Neural progenitor cell (in vitro differentiated cells): ENCODE measurements around the gene SORBS2. TPM values are rescaled to one million over a fixed set of nuclear protein-coding genes. Genes with fewer than 3 reads are reported as not detected.
A peak's percentile ranks its signal among the peaks of the same experiment; 100 is the strongest.

ENCODE experiments used
- DNase-seq: peaks from one replicate; pipeline ENCODE4 v3.0.0-alpha.2; 2016; ENCODE audit warnings: low spot score
- H2AFZ ChIP-seq: fragments of 200-600 bp; sonication (generic); replicated peaks from 2 replicates; pipeline ENCODE4 v1.6.1; 2016; ENCODE audit warnings: antibody characterized with exemption
- H3F3A ChIP-seq: fragments of 200-600 bp; sonication (generic); 2 replicates; pipeline ENCODE4 v1.6.1; 2016; ENCODE audit warnings: antibody characterized with exemption, low read depth
- H3K27ac ChIP-seq: fragments of 200-600 bp; sonication (generic); 2 replicates; pipeline ENCODE4 v1.5.1; 2016; ENCODE audit warnings: mild to moderate bottlenecking
- H3K27me3 ChIP-seq: fragments of 200-600 bp; sonication (generic); 2 replicates; pipeline ENCODE4 v1.6.1; 2016; ENCODE audit warnings: mild to moderate bottlenecking, moderate library complexity
- H3K36me3 ChIP-seq: fragments of 200-600 bp; sonication (generic); 2 replicates; pipeline ENCODE4 v1.5.1; 2016
- H3K4me1 ChIP-seq: fragments of 200-600 bp; sonication (generic); 2 replicates; pipeline ENCODE4 v1.6.1; 2016; ENCODE audit warnings: mixed run types
- H3K4me2 ChIP-seq: fragments of 200-600 bp; sonication (generic); 2 replicates; pipeline ENCODE4 v1.6.1; 2016
- H3K4me3 ChIP-seq: fragments of 200-600 bp; sonication (generic); 2 replicates; pipeline ENCODE4 v1.5.1; 2016
- H3K79me2 ChIP-seq: fragments of 200-600 bp; sonication (generic); 2 replicates; pipeline ENCODE4 v1.6.1; 2016; ENCODE audit warnings: low read depth
- H3K9ac ChIP-seq: fragments of 200-600 bp; sonication (generic); 2 replicates; pipeline ENCODE4 v1.6.1; 2016
- H3K9me3 ChIP-seq: fragments of 200-600 bp; sonication (generic); 2 replicates; pipeline ENCODE4 v1.5.1; 2016; ENCODE audit warnings: low read depth
- H4K20me1 ChIP-seq: fragments of 200-600 bp; sonication (generic); 2 replicates; pipeline ENCODE4 v1.6.1; 2016; ENCODE audit warnings: low read depth
- H3K27ac Mint-ChIP-seq: 3 replicates; pipeline ENCODE4 v1.8.0; 2021; ENCODE audit warnings: mixed read lengths
- H3K27me3 Mint-ChIP-seq: 2 replicates; pipeline ENCODE4 v1.8.0; 2022; ENCODE audit warnings: low read depth, mild to moderate bottlenecking, inconsistent platforms, moderate library complexity, mixed read lengths; ENCODE audit not compliant: insufficient read depth
- H3K36me3 Mint-ChIP-seq: 3 replicates; pipeline ENCODE4 v1.8.0; 2021; ENCODE audit warnings: mixed read lengths
- H3K4me1 Mint-ChIP-seq: 3 replicates; pipeline ENCODE4 v1.8.0; 2021; ENCODE audit warnings: mixed read lengths
- H3K4me3 Mint-ChIP-seq: 3 replicates; pipeline ENCODE4 v1.8.0; 2021; ENCODE audit warnings: mild to moderate bottlenecking, moderate library complexity, mixed read lengths
- H3K9me3 Mint-ChIP-seq: 3 replicates; pipeline ENCODE4 v1.8.0; 2020; ENCODE audit warnings: mixed read lengths
- EZH2 ChIP-seq: fragments of 200-600 bp; sonication (generic); IDR thresholded peaks from 2 replicates; pipeline ENCODE4 v1.6.1; 2017; ENCODE audit warnings: antibody characterized with exemption, mild to moderate bottlenecking, moderate library complexity
- EZH2phosphoT487 ChIP-seq: fragments of 200-600 bp; sonication (generic); IDR thresholded peaks from 2 replicates; pipeline ENCODE4 v1.6.1; 2017; ENCODE audit warnings: antibody characterized with exemption
- total RNA-seq: library from RNA; depleted of rRNA; stranded (reverse); fragments of >200 nt; gene quantifications from 2 replicates; pipeline ENCODE4 v1.2.3, GENCODE V29; 2015; ENCODE audit warnings: low replicate concordance
- TF ChIP-seq, protein P1 (sequence below): fragments of 200-600 bp; sonication (generic); IDR thresholded peaks from 2 replicates; pipeline ENCODE4 v1.5.1; 2017; ENCODE audit warnings: antibody characterized with exemption, mild to moderate bottlenecking

Gene SORBS2
- total RNA-seq, 1 donor from 2014 or later: 15.7 TPM

DNA sequence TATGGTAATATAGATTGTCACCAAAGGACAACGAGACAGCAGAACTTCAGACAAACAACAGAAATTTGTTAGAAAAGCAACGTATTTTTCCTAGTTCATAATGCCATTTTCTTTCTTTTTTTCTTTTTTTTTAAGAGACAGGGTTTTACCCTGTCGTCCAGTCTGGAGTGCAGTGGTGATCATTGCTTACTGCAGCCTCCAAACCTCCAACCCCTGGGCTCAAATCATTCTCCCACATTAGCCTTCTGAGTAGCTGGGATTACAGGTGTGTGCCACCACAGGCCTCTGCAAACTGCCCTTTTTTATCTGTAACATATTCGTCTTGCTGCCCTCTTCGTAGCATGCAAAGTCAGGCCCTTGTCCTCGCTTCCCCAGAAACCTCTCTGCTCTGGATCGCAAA, 160.1 kb downstream of the SORBS2 start:
- Mint-ChIP-seq H3K9me3 (no peaks in the 10 kb centered on the region), H3K27me3 (no peaks in the 10 kb centered on the region), H3K4me1 (peaks cover 7% of the 10 kb centered on the region), H3K4me3 (no peak overlapping the region), H3K27ac (no peak overlapping the region), H3K36me3 (peaks cover 13% of the 10 kb centered on the region)
- Histone ChIP-seq H3K4me2 (peak overlapping the region; percentile 30), H3K4me1 (peaks cover 35% of the 10 kb centered on the region), H3K27me3 (no peaks in the 10 kb centered on the region), H3F3A (peaks cover 26% of the 10 kb centered on the region), H3K9ac (no peak overlapping the region), H3K27ac (no peak overlapping the region), H3K36me3 (no peaks in the 10 kb centered on the region), H3K4me3 (no peak overlapping the region), H2AFZ (peak overlapping the region; percentile 57), H3K9me3 (no peaks in the 10 kb centered on the region), H4K20me1 (no peaks in the 10 kb centered on the region), H3K79me2 (no peaks in the 10 kb centered on the region)
- no peak for TF ChIP-seq EZH2
- TF ChIP-seq, protein P1, sequence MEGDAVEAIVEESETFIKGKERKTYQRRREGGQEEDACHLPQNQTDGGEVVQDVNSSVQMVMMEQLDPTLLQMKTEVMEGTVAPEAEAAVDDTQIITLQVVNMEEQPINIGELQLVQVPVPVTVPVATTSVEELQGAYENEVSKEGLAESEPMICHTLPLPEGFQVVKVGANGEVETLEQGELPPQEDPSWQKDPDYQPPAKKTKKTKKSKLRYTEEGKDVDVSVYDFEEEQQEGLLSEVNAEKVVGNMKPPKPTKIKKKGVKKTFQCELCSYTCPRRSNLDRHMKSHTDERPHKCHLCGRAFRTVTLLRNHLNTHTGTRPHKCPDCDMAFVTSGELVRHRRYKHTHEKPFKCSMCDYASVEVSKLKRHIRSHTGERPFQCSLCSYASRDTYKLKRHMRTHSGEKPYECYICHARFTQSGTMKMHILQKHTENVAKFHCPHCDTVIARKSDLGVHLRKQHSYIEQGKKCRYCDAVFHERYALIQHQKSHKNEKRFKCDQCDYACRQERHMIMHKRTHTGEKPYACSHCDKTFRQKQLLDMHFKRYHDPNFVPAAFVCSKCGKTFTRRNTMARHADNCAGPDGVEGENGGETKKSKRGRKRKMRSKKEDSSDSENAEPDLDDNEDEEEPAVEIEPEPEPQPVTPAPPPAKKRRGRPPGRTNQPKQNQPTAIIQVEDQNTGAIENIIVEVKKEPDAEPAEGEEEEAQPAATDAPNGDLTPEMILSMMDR: no peak
- no peak for TF ChIP-seq EZH2phosphoT487
- DNase-seq: no peak

DNA sequence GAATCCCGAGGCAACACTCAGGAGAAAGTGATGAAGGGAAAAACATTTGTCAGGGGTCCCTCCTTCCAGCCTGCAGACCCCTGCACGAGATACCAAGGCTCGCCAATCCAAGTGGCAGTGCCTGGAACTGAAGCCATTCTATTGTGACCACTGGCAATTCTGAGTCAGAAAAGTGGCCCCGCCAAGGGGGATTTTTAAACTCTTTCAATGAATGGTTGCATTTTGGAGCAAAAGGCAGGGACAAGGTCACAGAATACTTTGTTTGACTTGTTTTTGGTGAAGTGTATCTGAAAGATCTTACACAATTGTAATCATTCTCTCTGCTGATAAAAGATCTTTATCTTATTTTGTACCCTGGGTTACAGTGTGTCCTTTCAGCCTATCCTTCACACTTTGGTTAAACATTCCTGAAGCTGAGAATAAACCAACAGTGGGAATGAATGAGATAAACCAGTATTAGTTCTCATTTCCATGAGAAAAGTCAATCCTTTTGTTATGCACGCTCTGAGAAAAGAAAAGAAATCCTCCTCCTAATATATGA, 160.8 kb downstream of the SORBS2 start:
- Histone ChIP-seq H3F3A (peaks cover 21% of the 10 kb centered on the region), H2AFZ (peak overlapping the region; percentile 2), H3K9ac (no peak overlapping the region), H3K36me3 (no peaks in the 10 kb centered on the region), H3K4me3 (no peak overlapping the region), H3K4me1 (peaks cover 28% of the 10 kb centered on the region), H3K79me2 (no peaks in the 10 kb centered on the region), H3K27ac (no peak overlapping the region), H3K27me3 (no peaks in the 10 kb centered on the region), H3K9me3 (no peaks in the 10 kb centered on the region), H4K20me1 (no peaks in the 10 kb centered on the region), H3K4me2 (peak overlapping the region; percentile 30)
- Mint-ChIP-seq H3K36me3 (peaks cover 14% of the 10 kb centered on the region), H3K4me1 (peaks cover 6% of the 10 kb centered on the region), H3K4me3 (no peak overlapping the region), H3K9me3 (no peaks in the 10 kb centered on the region), H3K27ac (peak overlapping the region; percentile 54), H3K27me3 (no peaks in the 10 kb centered on the region)
- TF ChIP-seq, protein P1: no peak
- TF ChIP-seq EZH2 (no peak), EZH2phosphoT487 (no peak)
- peak; percentile 20 for DNase-seq

GRCh38 chr4:185648631-185649030, 163.4 kb downstream of the SORBS2 start:
- Histone ChIP-seq H3K9me3 (no peaks in the 10 kb centered on the region), H3K4me3 (no peak overlapping the region), H3K27ac (no peak overlapping the region), H3K36me3 (no peaks in the 10 kb centered on the region), H3K27me3 (no peaks in the 10 kb centered on the region), H4K20me1 (no peaks in the 10 kb centered on the region), H3K4me1 (peaks cover 24% of the 10 kb centered on the region), H3K79me2 (no peaks in the 10 kb centered on the region), H3K4me2 (no peak overlapping the region), H3F3A (peaks cover 18% of the 10 kb centered on the region), H2AFZ (no peak overlapping the region), H3K9ac (no peak overlapping the region)
- Mint-ChIP-seq H3K36me3 (peaks cover 28% of the 10 kb centered on the region), H3K9me3 (no peaks in the 10 kb centered on the region), H3K27me3 (no peaks in the 10 kb centered on the region), H3K4me1 (peaks cover 6% of the 10 kb centered on the region), H3K4me3 (no peak overlapping the region), H3K27ac (no peak overlapping the region)
- DNase-seq: no peak
- no peak for TF ChIP-seq EZH2phosphoT487
- TF ChIP-seq EZH2: no peak
- TF ChIP-seq, protein P1: no peak
